Duodenal mucosa (tissue), 2 donors: ENCODE results near the gene A4GNT.
"Not testable (repeated sequence)": the region's sequence is repeated elsewhere in the genome, so short reads cannot be mapped to it uniquely, and the experiment has no call there.

Source experiments
- H3K27ac ChIP-seq: one replicate; pipeline ENCODE4 v1.7.0; 2013; ENCODE audit warnings: low read depth, low read length
- H3K27me3 ChIP-seq, 2 donors: one replicate each; pipeline ENCODE4 v1.7.0; 2013; ENCODE audit warnings: low read length in 2 of 2, control low read depth in 1 of 2; ENCODE audit not compliant: insufficient read depth in 2 of 2, control insufficient read depth in 1 of 2
- H3K36me3 ChIP-seq, 2 donors: one replicate each; pipeline ENCODE4 v1.7.0; 2013; ENCODE audit warnings: low read length in 2 of 2, control low read depth in 1 of 2; ENCODE audit not compliant: insufficient read depth in 2 of 2, control insufficient read depth in 1 of 2
- H3K4me1 ChIP-seq, 2 donors: one replicate each; pipeline ENCODE4 v1.7.0; 2013; ENCODE audit warnings: low read length in 2 of 2, control low read depth in 1 of 2; ENCODE audit not compliant: insufficient read depth in 2 of 2, control insufficient read depth in 1 of 2
- H3K4me3 ChIP-seq, 2 donors: one replicate each; pipeline ENCODE4 v1.7.0; 2013; ENCODE audit warnings: low read length in 2 of 2, low read depth in 1 of 2
- H3K9ac ChIP-seq, 2 donors: one replicate each; pipeline ENCODE4 v1.7.0; 2013; ENCODE audit warnings: low read length in 2 of 2, low read depth in 1 of 2
- H3K9me3 ChIP-seq, 2 donors: one replicate each; pipeline ENCODE4 v1.7.0; 2013; ENCODE audit warnings: low read length in 2 of 2, control low read depth in 1 of 2; ENCODE audit not compliant: control insufficient read depth in 1 of 2

Gene A4GNT

DNA sequence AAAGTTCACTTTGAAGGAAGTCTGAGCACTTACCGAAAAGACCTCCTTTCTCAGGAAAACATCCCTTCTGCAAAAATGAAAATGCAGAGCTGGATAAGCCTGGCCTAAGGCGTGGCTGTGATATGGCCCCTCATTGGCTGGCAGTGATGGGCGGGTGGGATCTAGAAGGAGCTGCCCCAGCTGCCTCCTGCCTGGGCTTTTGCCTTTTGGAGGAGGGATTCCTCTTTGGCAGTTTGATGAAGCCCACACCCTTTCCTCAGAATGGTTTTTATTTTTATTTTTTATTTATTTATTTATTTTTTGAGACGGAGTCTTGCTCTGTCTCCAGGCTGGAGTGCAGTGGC is 12.8 kb downstream of the A4GNT start:
- Histone ChIP-seq H3K9ac (no peak overlapping the region), H3K27me3 (no peaks in the 10 kb centered on the region), H3K9me3 (no peaks in the 10 kb centered on the region), H3K36me3 (no peaks in the 10 kb centered on the region), H3K4me1 (peaks cover 4 to 8% of the 10 kb centered on the region in 2 donors), H3K27ac (no peak overlapping the region), H3K4me3 (no peak overlapping the region)

GRCh38 chr3:138118612-138119422 is 13.4 kb downstream of the A4GNT start:
- no peak overlapping the region for H3K27ac ChIP-seq
- peaks cover 9 to 10% of the 10 kb centered on the region in 2 donors for H3K4me1 ChIP-seq
- no peaks in the 10 kb centered on the region for H3K9me3 ChIP-seq
- no peaks in the 10 kb centered on the region for H3K27me3 ChIP-seq
- no peaks in the 10 kb centered on the region for H3K36me3 ChIP-seq
- H3K4me3 ChIP-seq = no peak overlapping the region
- no peak overlapping the region for H3K9ac ChIP-seq

GRCh38 chr3:138114988-138115971 is 16.9 kb downstream of the A4GNT start, which contains the start of gene DZIP1L:
TSS of gene DZIP1L (minus strand) at chr3:138115608. CDS start at chr3:138103971, 11,637 bp downstream.
- peak within 1 kb of the TSS; percentile 68 to 75 for H3K4me3 ChIP-seq
- no peaks in the 10 kb centered on the region for H3K9me3 ChIP-seq
- H3K27ac ChIP-seq = peak within 1 kb of the TSS; percentile 54
- peak within 1 kb of the TSS; percentile 54 to 57 for H3K9ac ChIP-seq
- no peaks in the 10 kb centered on the region for H3K36me3 ChIP-seq
- peaks cover 9 to 10% of the 10 kb centered on the region in 2 donors for H3K4me1 ChIP-seq
- no peaks in the 10 kb centered on the region for H3K27me3 ChIP-seq

- Histone ChIP-seq H3K9me3 (no peaks in the 10 kb centered on the region), H3K27ac (peak overlapping the region; percentile 30), H3K4me3 (peak overlapping the region; percentile 68 to 75), H3K27me3 (no peaks in the 10 kb centered on the region), H3K4me1 (peaks cover 9 to 10% of the 10 kb centered on the region in 2 donors), H3K9ac (peak overlapping the region; percentile 54 to 57), H3K36me3 (no peaks in the 10 kb centered on the region)
Observed at GRCh38 chr3:138114431-138114918, 17.7 kb downstream of the A4GNT start.

GRCh38 chr3:138113326-138113725 is 18.9 kb downstream of the A4GNT start:
- H3K27me3 ChIP-seq = peaks cover 0 to 2% of the 10 kb centered on the region in 2 donors
- H3K9ac ChIP-seq = no peak overlapping the region
- no peaks in the 10 kb centered on the region for H3K36me3 ChIP-seq
- no peak overlapping the region for H3K4me3 ChIP-seq
- H3K4me1 ChIP-seq = peaks cover 9 to 10% of the 10 kb centered on the region in 2 donors
- H3K27ac ChIP-seq = no peak overlapping the region
- H3K9me3 ChIP-seq = no peaks in the 10 kb centered on the region

- H3K4me3 ChIP-seq = no peak overlapping the region
- H3K9me3 ChIP-seq = no peaks in the 10 kb centered on the region
- H3K27ac ChIP-seq = no peak overlapping the region
- no peak overlapping the region for H3K9ac ChIP-seq
- H3K36me3 ChIP-seq = no peaks in the 10 kb centered on the region
- H3K27me3 ChIP-seq = peaks cover 0 to 3% of the 10 kb centered on the region in 2 donors
- peaks cover 9 to 10% of the 10 kb centered on the region in 2 donors for H3K4me1 ChIP-seq
Observed at GRCh38 chr3:138112362-138112761, 19.8 kb downstream of the A4GNT start.

DNA sequence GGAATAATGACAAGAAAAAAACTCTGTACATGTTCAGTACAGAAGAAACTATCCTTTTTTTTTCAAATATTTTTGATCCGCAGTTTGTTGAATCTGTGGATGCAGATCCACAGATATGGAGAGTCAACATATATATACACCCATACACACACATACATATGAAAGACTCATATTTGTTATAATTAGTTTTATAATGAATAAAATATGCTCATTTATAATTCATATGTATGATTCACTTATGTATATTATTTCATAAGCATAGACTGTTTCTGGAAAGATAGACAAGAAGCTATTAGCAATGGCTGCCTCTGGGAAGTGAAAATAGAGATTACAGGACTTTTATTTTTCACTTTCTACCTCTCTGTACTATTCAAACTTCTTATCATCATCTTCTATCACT is 26.6 kb downstream of the A4GNT start:
- Histone ChIP-seq H3K27ac (no peak overlapping the region), H3K36me3 (no peaks in the 10 kb centered on the region), H3K4me3 (no peak overlapping the region), H3K9ac (no peak overlapping the region), H3K4me1 (no peaks in the 10 kb centered on the region), H3K9me3 (no peaks in the 10 kb centered on the region), H3K27me3 (peaks cover 0 to 3% of the 10 kb centered on the region in 2 donors)

DNA sequence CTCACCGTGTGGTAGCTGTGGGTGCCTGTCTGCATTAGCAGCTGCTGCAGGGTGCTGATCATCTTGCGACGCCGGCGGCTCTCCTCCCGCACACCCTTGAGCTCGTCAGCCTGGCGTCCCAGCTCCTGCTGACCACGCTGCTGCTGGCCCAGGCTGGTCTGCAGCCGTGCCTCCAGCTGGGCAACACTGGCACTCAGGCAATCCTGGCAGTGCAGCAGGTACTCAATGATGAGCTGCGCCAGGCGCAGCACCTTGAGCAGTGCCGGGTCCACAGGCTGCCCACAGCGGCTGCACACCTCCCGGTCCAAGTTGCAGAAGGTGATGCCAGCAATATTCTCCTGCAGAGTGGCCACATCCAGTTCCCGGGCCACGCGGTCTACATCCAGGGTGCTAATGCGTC is 28.7 kb downstream of the A4GNT start:
- Histone ChIP-seq H3K4me1 (no peaks in the 10 kb centered on the region), H3K9me3 (no peaks in the 10 kb centered on the region), H3K27ac (no peak overlapping the region), H3K36me3 (no peaks in the 10 kb centered on the region), H3K9ac (no peak overlapping the region), H3K4me3 (no peak overlapping the region), H3K27me3 (peaks cover 0 to 2% of the 10 kb centered on the region in 2 donors)

DNA sequence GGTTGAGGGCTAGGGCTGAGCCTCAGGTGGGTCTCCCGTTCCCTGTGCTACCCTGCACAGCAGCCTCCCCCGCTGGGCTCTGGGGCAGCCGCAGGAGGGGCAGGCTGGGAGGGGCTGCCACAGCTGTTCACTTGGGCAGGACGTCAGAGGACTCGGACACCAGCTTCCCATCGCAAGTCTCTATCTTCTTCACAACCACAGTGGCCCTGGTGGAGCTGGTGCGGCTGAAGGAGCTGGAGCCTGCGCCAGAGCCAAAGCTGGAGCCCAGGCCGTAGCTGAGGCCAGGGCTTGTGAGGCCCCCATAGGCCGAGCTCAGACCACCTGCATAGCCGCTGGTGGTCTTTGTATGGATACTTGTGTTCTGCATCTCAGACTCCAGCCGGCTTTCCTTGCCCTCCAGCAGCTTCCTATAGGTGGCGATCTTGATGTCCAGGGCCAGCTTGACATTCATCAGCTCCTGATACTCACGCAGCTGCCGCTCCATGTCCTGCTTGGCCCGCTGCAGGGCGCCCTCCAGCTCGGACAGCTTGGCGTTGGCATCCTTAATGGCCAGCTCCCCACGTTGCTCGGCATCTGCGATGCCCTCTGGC is 30.7 kb downstream of the A4GNT start:
- not testable (repeated sequence) for H3K27ac ChIP-seq, H3K27me3 ChIP-seq, H3K9ac ChIP-seq, H3K4me3 ChIP-seq, H3K4me1 ChIP-seq, H3K9me3 ChIP-seq, H3K36me3 ChIP-seq
